ENCODE measurements around the gene TACC2. TPM values are rescaled to one million over a fixed set of nuclear protein-coding genes. Genes with fewer than 3 reads are reported as not detected.

The TACC2 gene
- polyA plus RNA-seq, 1 donor, result 47.5 TPM

GRCh38 chr10:122249303-122249850 lies 260.4 kb downstream of the TACC2 start:
- no peak for DNase-seq

GRCh38 chr10:122249991-122250750 lies 261.2 kb downstream of the TACC2 start:
- DNase-seq, result no peak

DNA sequence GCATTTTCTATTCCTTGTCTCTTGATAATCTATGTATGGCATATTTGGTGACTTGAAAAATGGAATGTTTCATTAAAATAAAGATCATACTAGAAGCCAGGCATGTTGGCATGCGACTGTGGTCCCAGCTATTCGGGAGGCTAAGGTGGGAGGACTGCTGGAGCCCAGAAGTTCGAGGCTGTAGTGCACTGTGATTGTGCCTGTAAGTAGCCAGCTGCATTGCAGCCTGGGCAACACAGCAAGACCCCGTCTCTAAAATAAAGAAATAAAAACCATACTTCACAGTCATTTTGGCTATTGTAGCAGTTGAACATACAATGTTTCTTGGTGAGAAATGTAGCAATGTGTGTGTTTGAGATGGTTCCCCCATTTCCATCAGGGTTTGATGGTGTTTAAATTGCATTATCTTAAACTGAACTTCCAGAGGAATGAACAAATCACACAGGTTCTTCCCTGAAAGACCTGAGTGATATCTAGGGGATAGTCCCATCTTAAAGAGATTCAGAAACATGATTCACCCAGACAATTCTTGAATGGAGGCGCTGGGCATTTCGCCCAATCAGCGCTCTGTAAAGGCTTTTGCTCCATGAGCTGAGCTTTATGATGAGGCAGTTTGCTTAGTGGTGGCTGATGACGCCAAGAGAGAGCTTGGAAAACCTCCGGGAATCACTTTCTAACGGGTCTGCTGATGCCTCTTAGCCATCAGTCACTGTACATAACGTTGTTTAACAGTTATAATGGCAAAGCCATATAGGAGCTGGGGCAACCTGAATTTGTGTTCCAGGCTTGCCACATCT lies 262.7 kb downstream of the TACC2 start:
- DNase-seq, result no peak

GRCh38 chr10:122252805-122253204 lies 263.8 kb downstream of the TACC2 start:
- no peak for DNase-seq

DNA sequence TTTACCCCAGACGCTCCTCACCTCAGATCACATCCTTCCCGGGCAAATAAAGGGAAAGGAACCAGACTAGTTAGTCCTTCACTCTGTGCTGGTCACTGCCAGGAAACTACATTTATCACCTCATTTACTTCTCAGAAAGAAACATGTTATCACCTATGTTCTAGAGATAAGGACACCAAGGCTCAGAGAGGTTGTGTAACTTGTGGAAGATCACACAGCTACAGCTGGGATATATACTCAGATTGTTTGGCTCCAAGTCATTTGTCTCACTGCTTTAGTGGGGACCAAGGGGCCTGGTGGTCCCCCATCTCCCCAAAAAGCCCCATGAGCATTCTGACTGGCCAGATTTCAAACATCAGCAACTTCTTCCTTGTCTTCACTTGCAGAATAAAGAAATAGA lies 264.6 kb downstream of the TACC2 start:
- no peak for DNase-seq

DNA sequence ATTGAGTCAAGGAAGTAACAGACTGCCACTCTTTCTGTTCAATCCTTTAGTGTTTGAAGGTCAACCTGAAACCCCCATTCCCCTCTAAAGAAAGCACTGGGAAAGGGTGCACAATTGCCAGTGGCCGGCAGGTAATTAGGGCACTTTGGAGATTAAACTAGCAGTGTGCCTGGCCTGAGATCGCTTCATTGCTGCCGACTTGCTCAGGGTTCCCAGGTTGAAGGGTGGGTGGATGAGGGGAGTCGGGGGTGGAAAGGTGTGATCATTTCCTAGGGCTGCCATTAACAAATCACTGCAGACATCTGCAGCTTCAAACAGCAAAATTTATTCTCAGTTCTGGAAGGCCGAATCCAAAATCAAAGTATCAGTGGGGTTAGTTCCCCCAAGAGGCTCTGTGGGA lies 265.9 kb downstream of the TACC2 start:
- no peak for DNase-seq

- no peak for DNase-seq
Measured at GRCh38 chr10:122255509-122256301, 266.7 kb downstream of the TACC2 start.

DNA sequence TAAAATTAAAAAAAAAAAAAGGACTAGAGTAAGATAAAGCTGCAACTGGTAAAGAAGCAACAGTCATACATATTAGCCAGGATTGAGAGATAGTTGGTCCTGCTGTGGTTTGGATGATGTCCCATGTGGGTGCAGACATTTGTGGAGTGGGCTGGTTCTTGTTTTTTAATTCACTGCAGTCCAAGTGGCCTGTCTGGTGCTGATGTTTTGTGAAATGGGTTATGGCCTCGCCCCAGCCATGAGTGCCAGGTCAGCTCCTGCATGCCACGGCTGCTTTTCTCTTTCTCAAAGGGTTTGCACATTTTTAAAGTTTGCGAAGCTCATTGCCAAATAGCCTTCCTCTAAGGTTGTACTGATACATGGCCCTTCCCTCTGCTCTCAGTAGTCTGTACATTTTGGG lies 268.1 kb downstream of the TACC2 start:
- no peak for DNase-seq

GRCh38 chr10:122258136-122259074 lies 269.4 kb downstream of the TACC2 start:
- no peak for DNase-seq

GRCh38 chr10:122259075-122259466 lies 270.1 kb downstream of the TACC2 start:
- DNase-seq, result no peak

DNA sequence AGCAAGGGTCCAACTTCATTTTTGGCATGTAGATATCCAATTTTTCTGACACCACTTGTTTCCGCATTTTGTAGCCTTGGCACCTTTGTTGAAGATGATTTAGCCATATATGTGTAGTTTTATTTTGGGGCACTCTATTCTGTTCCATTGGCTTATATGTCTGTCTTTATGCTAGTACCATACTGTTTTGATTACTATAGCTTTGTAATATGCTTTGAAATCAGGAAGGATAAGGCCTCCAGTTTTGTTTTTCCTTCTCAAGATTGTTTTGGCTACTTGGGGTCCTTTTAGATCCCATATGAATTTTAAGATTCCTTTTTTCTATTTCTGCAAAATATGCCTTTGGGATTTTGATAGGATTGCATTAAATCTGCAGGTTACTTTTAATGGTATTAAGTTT lies 272.6 kb downstream of the TACC2 start:
- no peak for DNase-seq

DNA sequence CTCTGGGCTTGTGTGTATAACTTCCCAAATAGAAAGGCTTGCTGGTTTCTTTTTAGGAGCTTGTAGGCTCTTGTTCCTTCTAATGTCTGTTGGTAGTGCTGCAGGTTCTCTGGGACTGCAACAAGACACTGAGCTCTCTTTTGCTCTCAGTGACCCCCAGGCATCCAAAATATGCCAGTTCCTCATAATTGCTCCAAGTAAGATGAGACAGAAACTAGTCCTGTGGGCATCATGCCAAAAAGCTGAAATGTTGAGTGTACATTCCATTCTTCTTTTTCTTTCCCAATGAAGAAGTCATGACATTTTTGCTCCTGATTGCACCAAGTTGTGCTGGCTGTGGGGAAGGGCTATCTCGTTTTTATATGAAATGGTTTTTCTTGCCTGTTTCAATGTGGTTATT lies 275.0 kb downstream of the TACC2 start:
- DNase-seq, result no peak

GRCh38 chr10:122264436-122264835 lies 275.5 kb downstream of the TACC2 start:
- no peak for DNase-seq

DNA sequence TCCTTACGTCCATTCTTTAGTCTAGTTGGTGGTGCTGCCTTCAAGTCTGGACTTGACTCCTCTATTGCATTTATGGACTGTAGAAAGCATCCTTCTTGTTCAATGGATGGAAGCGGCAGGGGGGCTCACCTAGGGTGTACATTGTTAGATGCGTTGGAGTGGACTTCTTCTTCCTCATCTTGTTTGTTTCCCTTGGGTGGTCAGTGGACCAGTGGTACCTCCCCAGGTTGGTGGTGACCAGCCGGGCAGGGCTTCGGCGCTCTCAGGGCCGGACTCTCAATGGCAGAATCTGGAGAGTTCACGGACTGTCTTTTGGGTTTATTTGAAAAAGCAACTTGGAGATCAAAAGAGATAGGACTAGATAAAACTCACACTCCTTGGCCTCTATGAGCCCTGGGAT lies 276.0 kb downstream of the TACC2 start:
- DNase-seq, result no peak

DNA sequence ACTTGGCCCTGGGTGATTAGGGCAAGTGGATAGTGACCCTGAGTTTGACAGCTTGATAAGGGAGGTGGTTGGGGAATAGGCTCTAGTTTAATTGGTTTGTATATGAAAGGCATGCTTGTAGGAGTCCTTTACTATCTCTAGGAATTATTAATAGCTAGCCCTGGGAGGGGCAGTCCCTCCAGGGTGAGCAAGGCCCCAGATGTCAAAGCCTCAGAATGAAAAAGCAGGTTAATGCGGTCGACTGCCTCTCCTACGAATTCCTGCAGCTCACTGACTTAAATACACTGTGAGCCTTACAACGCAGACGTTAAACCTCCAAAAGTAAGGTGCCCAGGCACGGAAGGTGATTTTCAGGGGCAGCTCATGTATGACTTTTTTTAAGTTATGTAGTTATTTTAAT lies 276.9 kb downstream of the TACC2 start:
- DNase-seq, result no peak

- DNase-seq, result no peak
Measured at GRCh38 chr10:122267849-122268737, 279.1 kb downstream of the TACC2 start.

DNA sequence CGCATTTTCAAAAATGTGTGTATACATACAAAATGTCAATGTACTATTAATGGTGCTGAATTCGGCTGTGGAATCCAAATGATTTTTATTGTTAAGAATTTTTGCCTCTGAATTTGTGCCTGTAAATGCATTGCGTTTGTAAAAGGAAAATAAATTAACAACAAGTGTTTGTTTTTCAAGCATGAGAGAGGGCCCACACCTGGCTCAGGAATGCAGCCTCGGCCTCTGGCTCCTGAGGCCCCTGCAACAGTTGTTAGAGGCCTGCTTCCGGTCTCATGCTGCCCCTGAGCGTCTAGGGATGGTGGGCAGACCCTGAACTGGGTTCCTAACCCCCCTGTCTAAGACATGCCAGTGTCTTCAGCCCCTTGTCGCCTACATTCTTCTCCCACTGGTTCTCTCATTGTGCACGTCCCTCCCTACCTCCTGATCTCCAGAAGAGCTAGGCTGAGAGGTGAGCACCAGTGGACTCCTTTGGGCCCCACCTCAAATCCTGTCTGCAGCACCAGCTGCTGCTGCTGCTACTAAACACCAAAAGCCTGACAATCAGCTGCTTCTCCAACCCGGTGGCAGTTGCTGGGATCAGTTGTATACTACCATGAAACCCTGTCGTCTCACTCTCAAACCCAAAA lies 280.2 kb downstream of the TACC2 start:
- no peak for DNase-seq

DNA sequence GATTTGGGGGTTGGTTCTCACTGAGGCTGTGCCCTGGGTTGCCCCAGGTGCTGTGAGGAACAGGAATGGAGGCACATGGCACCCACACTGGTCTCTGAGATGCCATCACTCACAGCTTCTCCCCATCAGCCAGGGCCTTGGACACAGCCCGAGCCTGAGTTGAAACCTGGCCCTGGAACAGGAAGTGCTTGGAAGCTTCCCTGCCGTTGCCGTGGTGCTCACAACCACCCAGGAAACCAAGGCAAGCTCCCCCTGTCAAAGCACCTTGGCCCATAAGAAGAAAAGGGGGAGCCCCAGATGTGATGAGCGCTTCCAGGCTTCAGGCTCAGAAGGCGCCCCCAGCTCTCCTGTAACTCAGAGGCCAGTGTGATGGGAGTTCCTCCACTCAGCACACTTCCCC lies 282.1 kb downstream of the TACC2 start, which contains the start of gene BTBD16:
TSS of gene BTBD16 (plus strand) at position 221 of the 400 bp plus-strand sequence. CDS start 3,786 bp downstream, outside the sequence.
- DNase-seq, result no peak

- no peak for DNase-seq
Measured at GRCh38 chr10:122273966-122274545, 285.1 kb downstream of the TACC2 start.
